GM21723 (cell line): ENCODE measurements around the gene BABAM2.
"Not testable (repeated sequence)": the region's sequence is repeated elsewhere in the genome, so short reads cannot be mapped to it uniquely, and the experiment has no call there.

Experiments used
- ATAC-seq: cut with Tn5 transposase; IDR thresholded peaks from one replicate; pipeline ENCODE4 v1.9.1; 2021; ENCODE audit warnings: mild to moderate bottlenecking, moderate library complexity; ENCODE audit not compliant: unreplicated experiment

The BABAM2 gene

GRCh38 chr2:28322456-28322855 lies 431.9 kb downstream of the BABAM2 start:
- ATAC-seq: no peak

GRCh38 chr2:28322981-28323396 lies 432.5 kb downstream of the BABAM2 start:
- ATAC-seq: no peak

GRCh38 chr2:28325173-28325566 lies 434.6 kb downstream of the BABAM2 start:
- no peak for ATAC-seq

GRCh38 chr2:28325567-28326468 lies 435.3 kb downstream of the BABAM2 start:
- peak; percentile 50 for ATAC-seq

- ATAC-seq: no peak
Measured at GRCh38 chr2:28326469-28326805, 435.9 kb downstream of the BABAM2 start.

GRCh38 chr2:28326881-28327505 lies 436.5 kb downstream of the BABAM2 start:
- no peak for ATAC-seq

GRCh38 chr2:28327581-28327955 lies 437.0 kb downstream of the BABAM2 start:
- ATAC-seq: no peak

- no peak for ATAC-seq
Measured at GRCh38 chr2:28327956-28328922, 437.7 kb downstream of the BABAM2 start.

GRCh38 chr2:28329184-28329583 lies 438.7 kb downstream of the BABAM2 start:
- ATAC-seq: no peak

- not testable (repeated sequence) for ATAC-seq
Measured at GRCh38 chr2:28330722-28331121, 440.2 kb downstream of the BABAM2 start.

GRCh38 chr2:28331797-28332196 lies 441.3 kb downstream of the BABAM2 start:
- not testable (repeated sequence) for ATAC-seq

GRCh38 chr2:28332696-28333095 lies 442.2 kb downstream of the BABAM2 start:
- ATAC-seq: no peak

GRCh38 chr2:28333606-28334526 lies 443.3 kb downstream of the BABAM2 start:
- no peak for ATAC-seq

GRCh38 chr2:28334527-28334894 lies 444.0 kb downstream of the BABAM2 start:
- ATAC-seq: no peak

GRCh38 chr2:28335265-28335664 lies 444.7 kb downstream of the BABAM2 start:
- not testable (repeated sequence) for ATAC-seq

- ATAC-seq: no peak
Measured at GRCh38 chr2:28335666-28336065, 445.1 kb downstream of the BABAM2 start.

GRCh38 chr2:28336264-28336980 lies 445.9 kb downstream of the BABAM2 start:
- ATAC-seq: no peak

- ATAC-seq: no peak
Measured at GRCh38 chr2:28336982-28337627, 446.6 kb downstream of the BABAM2 start.
